GM12891 (cell line): Measurements from ENCODE around the gene ZNF83.

Experiments
- PAX5 ChIP-seq: IDR thresholded peaks from 2 replicates; pipeline ENCODE4 v1.6.1; 2011; ENCODE audit warnings: low read length, moderate library complexity, mild to moderate bottlenecking; ENCODE audit not compliant: insufficient read depth, severe bottlenecking
- POLR2AphosphoS5 ChIP-seq: IDR thresholded peaks from 2 replicates; pipeline ENCODE4 v1.6.1; 2011; ENCODE audit warnings: low read depth, low read length, control low read depth

GRCh38 chr19:52599241-52599640 lies 38.9 kb downstream of the ZNF83 start:
- no peak for TF ChIP-seq PAX5
- no peak for TF ChIP-seq POLR2AphosphoS5
